Left ventricle myocardium inferior (tissue), 1 donor: ENCODE data around the gene SDK2. TPM values are rescaled to one million over a fixed set of nuclear protein-coding genes. Genes with fewer than 3 reads are reported as not detected.

Experiments used
- DNase-seq: peaks from one replicate; pipeline ENCODE4 v3.0.0-alpha.2; 2020
- H3K27ac ChIP-seq: fragments of 200-600 bp; replicated peaks from 2 replicates; pipeline ENCODE4 v1.8.0; 2021
- H3K27me3 ChIP-seq: fragments of 200-600 bp; 2 replicates; pipeline ENCODE4 v1.8.0; 2021; ENCODE audit warnings: low read depth
- H3K36me3 ChIP-seq: fragments of 200-600 bp; 2 replicates; pipeline ENCODE4 v1.8.0; 2021
- H3K4me1 ChIP-seq: fragments of 200-600 bp; 2 replicates; pipeline ENCODE4 v1.8.0; 2021
- H3K4me3 ChIP-seq: fragments of 200-600 bp; 2 replicates; pipeline ENCODE4 v1.8.0; 2021; ENCODE audit warnings: mild to moderate bottlenecking, moderate library complexity
- H3K9me3 ChIP-seq: fragments of 200-600 bp; replicated peaks from 2 replicates; pipeline ENCODE4 v1.8.0; 2021
- CTCF ChIP-seq: fragments of 200-600 bp; IDR thresholded peaks from 2 replicates; pipeline ENCODE4 v1.8.0; 2021; ENCODE audit warnings: antibody characterized with exemption, mild to moderate bottlenecking, borderline replicate concordance
- intact Hi-C: fragments of 100-400 bp; cut with micrococcal nuclease; formaldehyde crosslinking; loops from one replicate; pipeline ENCODE4 v1.11.0; 2022
- total RNA-seq: library from RNA; stranded (reverse); fragmentation: NEBNext Ultra II Directional; extraction: Animal tissue kit (Norgen Biotek cat#: 25700); gene quantifications from one replicate; pipeline ENCODE4 v1.2.1, GENCODE V29; 2021
- donor health status: DM: no; HTN: yes; CAD: no; lungs with severe emphysema.

The SDK2 gene
- total RNA-seq, 1 donor from 2014 or later = 2.2 TPM

- no peak for DNase-seq
- Histone ChIP-seq H3K9me3 (no peaks in the 10 kb centered on the region), H3K4me3 (no peak overlapping the region), H3K27me3 (peaks cover 8% of the 10 kb centered on the region), H3K27ac (no peak overlapping the region), H3K4me1 (peaks cover 7% of the 10 kb centered on the region), H3K36me3 (no peaks in the 10 kb centered on the region)
- intact Hi-C loops = loop anchor here (5.0 kb wide), 1 partner anchor 743 kb away; no protein-coding TSS in a partner anchor
- no peak for TF ChIP-seq CTCF
Observed at GRCh38 chr17:73434154-73434553, 210.1 kb downstream of the SDK2 start.

GRCh38 chr17:73433501-73433900 lies 210.7 kb downstream of the SDK2 start:
- TF ChIP-seq CTCF = no peak
- H3K4me1 ChIP-seq = peaks cover 7% of the 10 kb centered on the region
- intact Hi-C loops = loop anchor here (5.0 kb wide), 1 partner anchor 744 kb away; no protein-coding TSS in a partner anchor
- no peak overlapping the region for H3K27ac ChIP-seq
- no peak overlapping the region for H3K4me3 ChIP-seq
- no peaks in the 10 kb centered on the region for H3K36me3 ChIP-seq
- H3K27me3 ChIP-seq = peaks cover 8% of the 10 kb centered on the region
- DNase-seq = no peak
- no peaks in the 10 kb centered on the region for H3K9me3 ChIP-seq

GRCh38 chr17:73432624-73433190 lies 211.5 kb downstream of the SDK2 start:
- DNase-seq = no peak
- peaks cover 7% of the 10 kb centered on the region for H3K4me1 ChIP-seq
- intact Hi-C loops = loop anchor here (5.0 kb wide), 1 partner anchor 745 kb away; no protein-coding TSS in a partner anchor
- H3K9me3 ChIP-seq = no peaks in the 10 kb centered on the region
- no peak overlapping the region for H3K4me3 ChIP-seq
- peaks cover 8% of the 10 kb centered on the region for H3K27me3 ChIP-seq
- H3K27ac ChIP-seq = no peak overlapping the region
- TF ChIP-seq CTCF = no peak
- no peaks in the 10 kb centered on the region for H3K36me3 ChIP-seq

GRCh38 chr17:73431401-73432205 lies 212.6 kb downstream of the SDK2 start:
- no peak for TF ChIP-seq CTCF
- DNase-seq = no peak

GRCh38 chr17:73430848-73431247 lies 213.4 kb downstream of the SDK2 start:
- no peak for DNase-seq
- no peaks in the 10 kb centered on the region for H3K9me3 ChIP-seq
- no peak for TF ChIP-seq CTCF
- H3K27ac ChIP-seq = no peak overlapping the region
- peaks cover 8% of the 10 kb centered on the region for H3K27me3 ChIP-seq
- H3K36me3 ChIP-seq = no peaks in the 10 kb centered on the region
- peaks cover 7% of the 10 kb centered on the region for H3K4me1 ChIP-seq
- no peak overlapping the region for H3K4me3 ChIP-seq
- intact Hi-C loops = loop anchor here (5.0 kb wide), 1 partner anchor 746 kb away; no protein-coding TSS in a partner anchor

More at GRCh38 chr17:73431401-73432205, 212.6 kb downstream of the SDK2 start:
- peaks cover 8% of the 10 kb centered on the region for H3K27me3 ChIP-seq
- no peak overlapping the region for H3K27ac ChIP-seq
- H3K4me3 ChIP-seq = no peak overlapping the region
- H3K4me1 ChIP-seq = peaks cover 7% of the 10 kb centered on the region
- no peaks in the 10 kb centered on the region for H3K9me3 ChIP-seq
- no peaks in the 10 kb centered on the region for H3K36me3 ChIP-seq
- intact Hi-C loops = loop anchor here (5.0 kb wide), 1 partner anchor 746 kb away; no protein-coding TSS in a partner anchor
